Measurements from ENCODE around the gene HNRNPA0. TPM values are rescaled to one million over a fixed set of nuclear protein-coding genes. Genes with fewer than 3 reads are reported as not detected.

HNRNPA0 gene
- polyA plus RNA-seq, 1 of the 3 experiments (the other 2 are of a cell fraction) = 24.9 TPM

DNA sequence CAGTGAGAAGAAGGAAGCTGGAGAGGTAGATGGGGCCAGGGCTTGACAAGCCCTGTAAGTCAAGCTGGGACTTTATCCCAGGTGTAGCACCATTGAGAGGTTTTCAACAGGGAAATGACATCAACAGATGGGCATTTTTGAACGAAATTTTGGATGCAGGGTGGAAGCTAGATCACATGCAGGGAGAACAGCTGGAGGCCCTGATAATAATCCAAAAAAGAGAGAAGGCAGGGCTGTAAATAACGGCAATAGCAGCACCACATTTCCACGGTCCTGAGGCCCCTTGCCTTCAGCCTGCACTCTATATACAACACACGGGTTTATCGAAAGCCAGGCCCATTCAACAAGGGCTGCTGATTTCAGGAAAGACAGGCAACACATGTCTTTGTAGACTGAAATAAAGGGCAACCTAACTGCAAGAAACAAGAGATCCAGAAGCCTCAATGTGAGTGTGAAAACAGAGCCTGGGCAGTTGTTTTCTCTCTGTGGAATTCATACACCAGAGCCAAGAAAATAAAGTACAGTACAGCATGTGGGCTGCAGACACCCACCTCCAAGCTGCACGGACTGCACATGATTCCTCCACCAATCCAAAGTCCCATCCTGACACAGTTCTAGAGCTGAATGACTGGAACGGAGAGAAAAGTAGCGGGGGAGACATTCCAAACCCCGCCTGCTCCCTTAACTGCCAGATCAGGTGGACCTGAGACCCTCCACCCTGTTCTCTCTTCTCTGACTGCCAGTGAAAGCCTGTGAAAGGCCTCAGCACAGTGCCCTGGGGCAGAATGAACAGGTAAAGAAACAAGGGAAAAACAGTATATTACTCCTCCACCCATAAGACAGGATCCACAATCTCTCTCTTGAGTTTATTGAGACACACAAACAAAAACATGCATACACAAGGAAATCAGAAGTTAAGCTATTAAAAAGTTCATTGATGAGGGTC is 54.6 kb downstream of the HNRNPA0 start (continued):
- TF ChIP-seq FOSL2 (IDR thresholded peaks at IDR 0.05; ENCODE audit: borderline replicate concordance, low read depth) (no peak), TCF12 (IDR thresholded peaks at IDR 0.05) (no peak)

DNA sequence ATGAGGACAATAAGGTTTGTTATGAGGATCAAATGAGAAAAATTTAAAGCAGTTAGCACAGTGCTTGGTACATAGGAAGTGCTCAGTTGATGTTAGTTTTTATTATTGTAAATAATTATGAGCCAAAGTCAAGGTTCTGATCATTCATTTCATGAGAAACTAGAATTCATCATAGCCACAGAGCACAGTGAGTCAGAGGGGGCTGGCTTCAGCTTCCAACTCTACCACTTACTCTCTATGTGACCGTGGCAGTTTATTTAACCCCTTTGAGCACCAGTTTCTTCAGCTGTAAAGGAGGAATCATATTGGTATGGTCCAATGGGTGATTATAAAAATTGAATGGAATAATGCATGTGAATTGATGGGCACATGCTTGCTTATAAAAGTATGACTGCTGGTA is 57.7 kb downstream of the HNRNPA0 start:
- ChIA-PET POLR2A (no interaction called here), CTCF (interaction anchor here (1.7 to 4.2 kb wide), 3 partner anchors 8 to 37 kb away, joined by 4 to 28 read pairs (median 6); no protein-coding TSS in a partner anchor)
- Histone ChIP-seq H3K27me3 (ENCODE audit: insufficient read depth) (no peaks in the 10 kb centered on the region), H3K4me2 (no peak overlapping the region), H2AFZ (ENCODE audit: low read depth) (no peak overlapping the region), H3K4me3 (ENCODE audit: low read depth in 2 of 2, low read length in 1 of 2) (no peak overlapping the region), H3K9me2 (no peaks in the 10 kb centered on the region), H3K4me1 (ENCODE audit: control insufficient read depth in 1 of 2, insufficient read depth in 2 of 2, low read depth in 1 of 2, low read length in 1 of 2) (peaks cover 0 to 10% of the 10 kb centered on the region in 2 experiments; a peak in 1 of 4 replicates), H3F3A (replicated peaks; ENCODE audit: insufficient read depth) (no peaks in the 10 kb centered on the region), H3K9me3 (no peaks in the 10 kb centered on the region), H3K79me2 (ENCODE audit: insufficient read depth) (no peaks in the 10 kb centered on the region), H3K27ac (ENCODE audit: low read depth in 2 of 2, low read length in 1 of 2) (no peak overlapping the region), H3K36me3 (replicated peaks in 1 of 2; ENCODE audit: control insufficient read depth in 1 of 2, insufficient read depth in 2 of 2, low read length in 1 of 2) (peaks cover 0 to 8% of the 10 kb centered on the region in 2 experiments), H3K9ac (no peak overlapping the region), H4K20me1 (ENCODE audit: insufficient read depth) (no peaks in the 10 kb centered on the region)
- TF ChIP-seq, protein P1, sequence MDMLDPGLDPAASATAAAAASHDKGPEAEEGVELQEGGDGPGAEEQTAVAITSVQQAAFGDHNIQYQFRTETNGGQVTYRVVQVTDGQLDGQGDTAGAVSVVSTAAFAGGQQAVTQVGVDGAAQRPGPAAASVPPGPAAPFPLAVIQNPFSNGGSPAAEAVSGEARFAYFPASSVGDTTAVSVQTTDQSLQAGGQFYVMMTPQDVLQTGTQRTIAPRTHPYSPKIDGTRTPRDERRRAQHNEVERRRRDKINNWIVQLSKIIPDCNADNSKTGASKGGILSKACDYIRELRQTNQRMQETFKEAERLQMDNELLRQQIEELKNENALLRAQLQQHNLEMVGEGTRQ (IDR thresholded peaks at IDR 0.05; ENCODE audit: borderline replicate concordance, low read depth, low read length) = no peak
- TF ChIP-seq RCOR1 (IDR thresholded peaks at IDR 0.05; ENCODE audit: low read length) (no peak), POLR2AphosphoS5 (IDR thresholded peaks at IDR 0.05; ENCODE audit: low read depth, low read length) (no peak)
- 61% methylated on average over 1 of the region's 1 CpG for WGBS (ENCODE audit: low lambda C conversion rate)
- DNase-seq = no peak

- Histone ChIP-seq H4K20me1 (ENCODE audit: insufficient read depth) (no peaks in the 10 kb centered on the region), H3K9me3 (no peaks in the 10 kb centered on the region), H3K4me2 (no peak overlapping the region), H3K4me1 (ENCODE audit: control insufficient read depth in 1 of 2, insufficient read depth in 2 of 2, low read depth in 1 of 2, low read length in 1 of 2) (peaks cover 0 to 10% of the 10 kb centered on the region in 2 experiments; a peak in 1 of 4 replicates), H3K27me3 (ENCODE audit: insufficient read depth) (no peaks in the 10 kb centered on the region), H3K27ac (ENCODE audit: low read depth in 2 of 2, low read length in 1 of 2) (no peak overlapping the region), H3K4me3 (ENCODE audit: low read depth in 2 of 2, low read length in 1 of 2) (no peak overlapping the region), H3K9ac (no peak overlapping the region), H3K9me2 (no peaks in the 10 kb centered on the region), H2AFZ (ENCODE audit: low read depth) (no peak overlapping the region), H3K36me3 (replicated peaks in 1 of 2; ENCODE audit: control insufficient read depth in 1 of 2, insufficient read depth in 2 of 2, low read length in 1 of 2) (peaks cover 0 to 8% of the 10 kb centered on the region in 2 experiments), H3K79me2 (ENCODE audit: insufficient read depth) (no peaks in the 10 kb centered on the region), H3F3A (replicated peaks; ENCODE audit: insufficient read depth) (no peaks in the 10 kb centered on the region)
- TF ChIP-seq POLR2AphosphoS5 (IDR thresholded peaks at IDR 0.05; ENCODE audit: low read depth, low read length) (no peak), SMC3 (IDR thresholded peaks at IDR 0.05; ENCODE audit: low read depth, low read length) (no peak), FOSL2 (IDR thresholded peaks at IDR 0.05; ENCODE audit: borderline replicate concordance, low read depth) (no peak), MXI1 (IDR thresholded peaks at IDR 0.05; ENCODE audit: low read depth, low read length) (no peak), RAD21 (IDR thresholded peaks at IDR 0.05; ENCODE audit: low read length) (no peak), EP300 (IDR thresholded peaks at IDR 0.05; ENCODE audit: borderline replicate concordance in 1 of 2, low read depth in 1 of 2, low read length in 1 of 2) (no peak), GABPA (IDR thresholded peaks at IDR 0.05; ENCODE audit: low read depth) (no peak), NFIC (IDR thresholded peaks at IDR 0.05; ENCODE audit: borderline replicate concordance) (no peak), ZBTB33 (IDR thresholded peaks at IDR 0.05; ENCODE audit: borderline replicate concordance, low read depth) (no peak), CTCF (IDR thresholded peaks at IDR 0.05) (no peak), GATA2 (CRISPR knock-in tag; IDR thresholded peaks at IDR 0.05) (no peak), RXRA (IDR thresholded peaks at IDR 0.05; ENCODE audit: borderline replicate concordance, low read depth) (no peak), JUND (IDR thresholded peaks at IDR 0.05) (no peak)
- TF ChIP-seq, protein P2, sequence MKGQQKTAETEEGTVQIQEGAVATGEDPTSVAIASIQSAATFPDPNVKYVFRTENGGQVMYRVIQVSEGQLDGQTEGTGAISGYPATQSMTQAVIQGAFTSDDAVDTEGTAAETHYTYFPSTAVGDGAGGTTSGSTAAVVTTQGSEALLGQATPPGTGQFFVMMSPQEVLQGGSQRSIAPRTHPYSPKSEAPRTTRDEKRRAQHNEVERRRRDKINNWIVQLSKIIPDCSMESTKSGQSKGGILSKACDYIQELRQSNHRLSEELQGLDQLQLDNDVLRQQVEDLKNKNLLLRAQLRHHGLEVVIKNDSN (IDR thresholded peaks at IDR 0.05; ENCODE audit: borderline replicate concordance, low read depth) = no peak
- DNase-seq = no peak
- CTCF ChIA-PET = interaction anchor here (0.7 to 4.2 kb wide), 6 partner anchors 9 to 66 kb away, joined by 3 to 28 read pairs (median 5); partner anchors contain the start of gene KLHL3
- WGBS (ENCODE audit: low lambda C conversion rate) = 88% methylated on average over 4 of the region's 4 CpGs
- POLR2A ChIA-PET = no interaction called here
These were observed 58.3 kb downstream of the HNRNPA0 start for GRCh38 chr5:137695651-137696428.

All from SK-N-SH (cell line).